HepG2 (cell line): ENCODE data around the gene COASY. TPM values are rescaled to one million over a fixed set of nuclear protein-coding genes. Genes with fewer than 3 reads are reported as not detected.

ENCODE experiments used
- EED ChIP-seq: sonication (generic); formaldehyde crosslinking; IDR thresholded peaks from 2 replicates; pipeline ENCODE4 v1.5.0; 2020; ENCODE audit warnings: mild to moderate bottlenecking, missing genetic modification reagents
- MYPOP ChIP-seq: sonication (generic); formaldehyde crosslinking; IDR thresholded peaks from 2 replicates; pipeline ENCODE4 v1.8.1; 2023; ENCODE audit warnings: mild to moderate bottlenecking, moderate library complexity, missing genetic modification reagents
- NAIF1 ChIP-seq: sonication (generic); formaldehyde crosslinking; IDR thresholded peaks from 2 replicates; pipeline ENCODE4 v1.5.0; 2020; ENCODE audit warnings: mild to moderate bottlenecking, missing genetic modification reagents, borderline replicate concordance
- NONO ChIP-seq, 2 experiments: fragments of 450-650 bp in 1 of 2; sonication (generic) in 1 of 2; formaldehyde crosslinking in 1 of 2; IDR thresholded peaks in 1 of 2; conservative IDR thresholded peaks in 1 of 2; 2 replicates each; pipeline versions ENCODE4 v1.6.1 to v1.8.0; 2017 to 2022; ENCODE audit warnings: mild to moderate bottlenecking in 1 of 2, missing genetic modification reagents in 1 of 2, moderate library complexity in 1 of 2
- SNAPC2 ChIP-seq: sonication (generic); formaldehyde crosslinking; IDR thresholded peaks from 2 replicates; pipeline ENCODE4 v1.8.1; 2022; ENCODE audit warnings: mild to moderate bottlenecking, missing genetic modification reagents
- TBX2 ChIP-seq: sonication (generic); formaldehyde crosslinking; IDR thresholded peaks from 2 replicates; pipeline ENCODE4 v1.5.0; 2020; ENCODE audit warnings: missing genetic modification reagents, mild to moderate bottlenecking, borderline replicate concordance
- THAP11 ChIP-seq: IDR thresholded peaks from 2 replicates; pipeline ENCODE4 v1.6.1; 2016; ENCODE audit warnings: missing biosample characterization, missing genetic modification reagents
- ZBED4 ChIP-seq: sonication (generic); formaldehyde crosslinking; IDR thresholded peaks from 2 replicates; pipeline ENCODE4 v1.4.0; 2020; ENCODE audit warnings: missing genetic modification reagents, borderline replicate concordance
- ZBTB42 ChIP-seq: sonication (generic); formaldehyde crosslinking; IDR thresholded peaks from 2 replicates; pipeline ENCODE4 v1.5.0; 2020; ENCODE audit warnings: mild to moderate bottlenecking, missing genetic modification reagents
- ZNF24 ChIP-seq: fragments of 450-650 bp; IDR thresholded peaks from 2 replicates; pipeline ENCODE4 v1.6.1; 2017; ENCODE audit warnings: antibody characterized with exemption, mild to moderate bottlenecking
- ZNF333 ChIP-seq: sonication (generic); formaldehyde crosslinking; IDR thresholded peaks from 2 replicates; pipeline ENCODE4 v1.4.0; 2020; ENCODE audit warnings: mild to moderate bottlenecking, missing genetic modification reagents, borderline replicate concordance
- ZNF816 ChIP-seq: sonication (generic); formaldehyde crosslinking; IDR thresholded peaks from 2 replicates; pipeline ENCODE4 v1.8.0; 2022; ENCODE audit warnings: missing genetic modification reagents, mild to moderate bottlenecking, borderline replicate concordance
- polyA plus RNA-seq, 8 experiments: library from polyadenylated mRNA; depleted of rRNA in 3 of 8; stranded (reverse) in 7 of 8; unstranded in 1 of 8; fragments of >200 nt; fragmentation: Illumina TruSeq in 4 of 8; extraction: Trizol in 4 of 8; gene quantifications; 2 replicates each; pipeline versions ENCODE4 v1.2.1 to v1.2.3, GENCODE V29; 2011 to 2016; ENCODE audit warnings: low read depth in 4 of 8, missing spikeins in 1 of 8, mixed read lengths in 1 of 8; ENCODE audit not compliant: insufficient read depth in 1 of 8
- total RNA-seq, 5 experiments: library from RNA; depleted of rRNA; stranded (reverse); fragments of >200 nt; fragmentation: Illumina TruSeq; extraction: Trizol; gene quantifications; 2 replicates each; pipeline ENCODE4 v1.2.3, GENCODE V29; 2016; ENCODE audit warnings: low read depth in 1 of 5
- TF ChIP-seq, protein P1 (sequence below): fragments of 450-650 bp; IDR thresholded peaks from 2 replicates; pipeline ENCODE4 v1.6.1; 2017
- TF ChIP-seq, protein P2 (sequence below): sonication (generic); formaldehyde crosslinking; IDR thresholded peaks from 2 replicates; pipeline ENCODE4 v1.9.0; 2021; ENCODE audit warnings: missing genetic modification reagents, mild to moderate bottlenecking, borderline replicate concordance
- TF ChIP-seq, protein P3 (sequence below): sonication (generic); formaldehyde crosslinking; IDR thresholded peaks from 2 replicates; pipeline ENCODE4 v1.5.0; 2020; ENCODE audit warnings: mild to moderate bottlenecking, missing genetic modification reagents
- TF ChIP-seq, protein P4 (sequence below): IDR thresholded peaks from 2 replicates; pipeline ENCODE4 v1.6.1; 2016; ENCODE audit warnings: missing compliant biosample characterization, missing genetic modification reagents, borderline replicate concordance

COASY gene
- total and polyA plus RNA-seq, 2 of the 13 experiments (the other 11 are each of a cell fraction or from before 2014, with no cell fraction given): 90.7 to 125 TPM

DNA sequence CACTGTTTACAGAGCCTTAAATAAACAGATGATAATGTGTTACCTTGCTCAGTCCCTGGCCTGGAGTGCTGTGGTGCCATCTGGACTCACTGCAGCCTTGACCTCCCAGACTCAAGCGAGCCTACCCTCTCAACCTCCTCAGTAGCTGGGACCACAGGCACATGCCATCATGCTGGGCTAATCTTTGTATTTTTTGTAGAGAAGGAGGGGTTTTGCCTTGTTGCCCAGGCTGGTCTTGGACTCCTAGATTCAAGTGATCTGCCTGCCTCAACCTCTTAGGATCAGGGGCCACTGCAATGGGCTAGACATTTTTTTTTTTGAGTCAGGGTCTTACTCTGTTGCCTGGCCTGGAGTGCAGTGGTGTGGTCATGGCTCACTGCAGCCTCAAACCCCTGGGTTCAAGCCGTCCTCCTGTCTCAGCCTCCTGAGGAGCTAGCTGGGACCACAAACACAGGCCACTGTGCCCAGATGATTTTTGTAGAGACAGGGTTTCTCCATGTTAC lies 30.9 kb upstream of the COASY start (continued):
- TF ChIP-seq NONO (IDR thresholded peaks at IDR 0.05): no peak
- TF ChIP-seq NONO (CRISPR knock-in tag; conservative IDR thresholded peaks at IDR 0.05): peak; percentile 91
- TF ChIP-seq ZBED4: peak; percentile 89; the same call in 1 of the 2 replicates
- TF ChIP-seq ZBTB42 (CRISPR knock-in tag): peak; percentile 39; the same call in 1 of the 2 replicates
- TF ChIP-seq EED: no peak
- 0 out of 2 replicates have a peak, but pooled peaks have one; percentile 19 for TF ChIP-seq ZNF24
- TF ChIP-seq, protein P1, sequence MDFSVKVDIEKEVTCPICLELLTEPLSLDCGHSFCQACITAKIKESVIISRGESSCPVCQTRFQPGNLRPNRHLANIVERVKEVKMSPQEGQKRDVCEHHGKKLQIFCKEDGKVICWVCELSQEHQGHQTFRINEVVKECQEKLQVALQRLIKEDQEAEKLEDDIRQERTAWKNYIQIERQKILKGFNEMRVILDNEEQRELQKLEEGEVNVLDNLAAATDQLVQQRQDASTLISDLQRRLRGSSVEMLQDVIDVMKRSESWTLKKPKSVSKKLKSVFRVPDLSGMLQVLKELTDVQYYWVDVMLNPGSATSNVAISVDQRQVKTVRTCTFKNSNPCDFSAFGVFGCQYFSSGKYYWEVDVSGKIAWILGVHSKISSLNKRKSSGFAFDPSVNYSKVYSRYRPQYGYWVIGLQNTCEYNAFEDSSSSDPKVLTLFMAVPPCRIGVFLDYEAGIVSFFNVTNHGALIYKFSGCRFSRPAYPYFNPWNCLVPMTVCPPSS: no peak
- TF ChIP-seq SNAPC2 (CRISPR knock-in tag): peak; percentile 77; the same call in 1 of the 2 replicates
- peak; percentile 65; the same call in 1 of the 2 replicates for TF ChIP-seq THAP11 (CRISPR knock-in tag)
- TF ChIP-seq, protein P2, sequence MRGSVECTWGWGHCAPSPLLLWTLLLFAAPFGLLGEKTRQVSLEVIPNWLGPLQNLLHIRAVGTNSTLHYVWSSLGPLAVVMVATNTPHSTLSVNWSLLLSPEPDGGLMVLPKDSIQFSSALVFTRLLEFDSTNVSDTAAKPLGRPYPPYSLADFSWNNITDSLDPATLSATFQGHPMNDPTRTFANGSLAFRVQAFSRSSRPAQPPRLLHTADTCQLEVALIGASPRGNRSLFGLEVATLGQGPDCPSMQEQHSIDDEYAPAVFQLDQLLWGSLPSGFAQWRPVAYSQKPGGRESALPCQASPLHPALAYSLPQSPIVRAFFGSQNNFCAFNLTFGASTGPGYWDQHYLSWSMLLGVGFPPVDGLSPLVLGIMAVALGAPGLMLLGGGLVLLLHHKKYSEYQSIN (CRISPR knock-in tag): no peak
- no peak for TF ChIP-seq ZNF333 (CRISPR knock-in tag)
- TF ChIP-seq ZNF816: peak; percentile 89; the same call in 1 of the 2 replicates
- TF ChIP-seq TBX2 (CRISPR knock-in tag): peak; percentile 95
- TF ChIP-seq, protein P3, sequence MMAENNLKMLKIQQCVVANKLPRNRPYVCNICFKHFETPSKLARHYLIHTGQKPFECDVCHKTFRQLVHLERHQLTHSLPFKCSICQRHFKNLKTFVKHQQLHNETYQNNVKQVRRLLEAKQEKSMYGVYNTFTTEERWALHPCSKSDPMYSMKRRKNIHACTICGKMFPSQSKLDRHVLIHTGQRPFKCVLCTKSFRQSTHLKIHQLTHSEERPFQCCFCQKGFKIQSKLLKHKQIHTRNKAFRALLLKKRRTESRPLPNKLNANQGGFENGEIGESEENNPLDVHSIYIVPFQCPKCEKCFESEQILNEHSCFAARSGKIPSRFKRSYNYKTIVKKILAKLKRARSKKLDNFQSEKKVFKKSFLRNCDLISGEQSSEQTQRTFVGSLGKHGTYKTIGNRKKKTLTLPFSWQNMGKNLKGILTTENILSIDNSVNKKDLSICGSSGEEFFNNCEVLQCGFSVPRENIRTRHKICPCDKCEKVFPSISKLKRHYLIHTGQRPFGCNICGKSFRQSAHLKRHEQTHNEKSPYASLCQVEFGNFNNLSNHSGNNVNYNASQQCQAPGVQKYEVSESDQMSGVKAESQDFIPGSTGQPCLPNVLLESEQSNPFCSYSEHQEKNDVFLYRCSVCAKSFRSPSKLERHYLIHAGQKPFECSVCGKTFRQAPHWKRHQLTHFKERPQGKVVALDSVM (CRISPR knock-in tag): peak; percentile 99
- TF ChIP-seq, protein P4, sequence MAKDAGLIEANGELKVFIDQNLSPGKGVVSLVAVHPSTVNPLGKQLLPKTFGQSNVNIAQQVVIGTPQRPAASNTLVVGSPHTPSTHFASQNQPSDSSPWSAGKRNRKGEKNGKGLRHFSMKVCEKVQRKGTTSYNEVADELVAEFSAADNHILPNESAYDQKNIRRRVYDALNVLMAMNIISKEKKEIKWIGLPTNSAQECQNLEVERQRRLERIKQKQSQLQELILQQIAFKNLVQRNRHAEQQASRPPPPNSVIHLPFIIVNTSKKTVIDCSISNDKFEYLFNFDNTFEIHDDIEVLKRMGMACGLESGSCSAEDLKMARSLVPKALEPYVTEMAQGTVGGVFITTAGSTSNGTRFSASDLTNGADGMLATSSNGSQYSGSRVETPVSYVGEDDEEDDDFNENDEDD (CRISPR knock-in tag): peak; percentile 80; the same call in 1 of the 2 replicates
- TF ChIP-seq MYPOP (CRISPR knock-in tag): peak; percentile 65; the same call in 1 of the 2 replicates
- TF ChIP-seq NAIF1 (CRISPR knock-in tag): peak; percentile 6; the same call in 1 of the 2 replicates
